HEK293T (cell line): ENCODE measurements around the gene OPA1.

ENCODE experiments used
- ELF4 ChIP-seq: fragments of 450-650 bp; IDR thresholded peaks from 2 replicates; pipeline ENCODE4 v1.6.1; 2017; ENCODE audit warnings: antibody characterized with exemption
- FOXK2 ChIP-seq: fragments of 450-650 bp; IDR thresholded peaks from 2 replicates; pipeline ENCODE4 v1.6.1; 2016; ENCODE audit warnings: mild to moderate bottlenecking
- FOXM1 ChIP-seq: fragments of 450-650 bp; IDR thresholded peaks from 2 replicates; pipeline ENCODE4 v1.6.1; 2017; ENCODE audit warnings: mild to moderate bottlenecking, borderline replicate concordance
- PKNOX1 ChIP-seq: fragments of 450-650 bp; IDR thresholded peaks from 2 replicates; pipeline ENCODE4 v1.6.1; 2016

- TF ChIP-seq ELF4: no peak
- no peak for TF ChIP-seq FOXK2
- no peak for TF ChIP-seq PKNOX1
- no peak for TF ChIP-seq FOXM1
These were observed 21.4 kb downstream of the OPA1 start for GRCh38 chr3:193614430-193614829.
